GM19193 (cell line): Measurements from ENCODE around the gene HOXB5.

Experiments
- POLR2A ChIP-seq: IDR thresholded peaks from 4 replicates; pipeline ENCODE4 v1.6.1; 2011; ENCODE audit not compliant: insufficient read depth, insufficient read length; ENCODE audit errors: extremely low read depth

HOXB5 gene

DNA sequence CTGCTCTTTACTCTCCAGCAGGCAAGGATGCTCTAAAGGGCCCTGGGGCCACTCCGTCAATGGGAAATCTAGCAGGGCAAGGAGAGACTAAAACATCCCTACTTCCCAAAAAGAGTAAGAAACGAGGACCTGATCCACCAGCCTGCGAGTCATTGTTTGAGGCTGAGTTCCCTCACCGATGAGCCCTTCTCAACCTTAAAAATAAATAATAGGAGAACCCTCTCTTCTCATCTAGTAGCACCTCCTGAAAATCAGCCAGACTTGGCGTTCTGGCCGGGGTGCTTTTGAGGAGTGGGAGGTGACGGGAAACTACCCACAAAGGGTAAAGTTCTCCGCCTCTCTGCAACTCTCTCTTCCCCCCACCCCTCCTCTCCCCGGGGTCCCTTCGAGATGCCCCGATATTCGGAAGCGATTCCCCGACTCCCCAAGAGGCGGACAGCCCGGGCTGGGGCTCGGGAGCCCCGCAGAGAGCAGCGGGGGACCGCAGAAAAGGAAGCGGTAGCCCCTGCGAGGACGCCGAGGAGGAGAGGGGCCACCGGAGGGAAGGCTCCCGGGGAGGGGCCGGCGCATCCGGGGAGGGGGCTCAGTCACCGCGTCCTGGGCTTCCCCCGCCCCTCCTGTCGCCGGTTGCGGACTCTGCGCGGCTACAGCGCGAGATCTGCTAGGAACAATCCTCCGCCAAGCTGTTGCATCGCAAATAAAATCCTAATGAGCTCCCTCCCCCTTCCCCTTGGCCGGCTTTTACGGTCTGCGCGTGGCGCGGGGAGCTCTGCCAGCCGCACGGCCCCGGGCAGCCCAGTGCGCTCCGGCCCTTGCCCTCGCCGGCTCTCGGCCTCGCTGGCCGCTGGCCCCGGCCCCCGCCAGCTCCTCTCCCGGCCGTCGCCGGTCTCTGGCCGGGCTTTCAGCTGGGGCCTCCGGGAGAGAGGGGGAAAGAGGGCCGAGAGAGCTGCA is 31.2 kb upstream of the HOXB5 start:
- TF ChIP-seq POLR2A: no peak

DNA sequence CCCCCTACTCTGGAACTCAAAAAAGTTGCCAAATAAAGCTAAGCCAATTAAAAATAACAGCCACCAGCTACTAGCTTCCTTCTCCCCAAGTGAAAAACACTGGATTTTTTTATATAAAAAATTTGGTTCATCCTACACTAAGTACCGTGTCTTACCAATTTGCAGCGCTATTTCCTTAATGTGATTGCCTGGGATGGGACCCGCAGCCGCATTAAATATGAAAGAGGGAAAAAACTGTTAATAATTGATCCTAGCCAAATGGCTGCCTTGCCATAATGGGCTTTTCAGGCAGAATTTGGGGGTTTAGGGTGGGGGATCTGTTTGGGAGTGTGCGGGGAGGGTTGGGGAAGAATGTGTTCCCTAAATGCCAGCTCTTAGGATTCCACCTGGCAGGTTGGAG is 30.5 kb upstream of the HOXB5 start:
- TF ChIP-seq POLR2A: no peak

DNA sequence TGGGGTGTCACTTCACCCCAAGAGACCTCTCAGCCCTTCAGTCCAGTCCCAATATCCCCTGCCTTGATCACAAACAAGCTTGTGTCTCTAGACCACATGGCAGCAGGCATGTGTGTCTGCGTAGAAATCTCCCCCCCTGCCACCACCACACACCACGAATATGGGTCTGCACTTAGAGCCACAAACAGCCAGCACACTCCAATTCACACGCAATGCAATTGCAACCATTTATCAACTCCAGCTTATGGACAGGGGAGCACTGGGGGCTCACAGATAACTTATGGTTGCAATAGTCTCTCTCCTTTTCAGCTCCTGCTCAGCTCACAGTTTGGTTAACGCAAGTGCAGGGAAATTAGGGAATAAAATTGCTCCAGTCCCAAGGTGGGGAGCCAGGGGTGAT is 30.0 kb upstream of the HOXB5 start:
- no peak for TF ChIP-seq POLR2A

DNA sequence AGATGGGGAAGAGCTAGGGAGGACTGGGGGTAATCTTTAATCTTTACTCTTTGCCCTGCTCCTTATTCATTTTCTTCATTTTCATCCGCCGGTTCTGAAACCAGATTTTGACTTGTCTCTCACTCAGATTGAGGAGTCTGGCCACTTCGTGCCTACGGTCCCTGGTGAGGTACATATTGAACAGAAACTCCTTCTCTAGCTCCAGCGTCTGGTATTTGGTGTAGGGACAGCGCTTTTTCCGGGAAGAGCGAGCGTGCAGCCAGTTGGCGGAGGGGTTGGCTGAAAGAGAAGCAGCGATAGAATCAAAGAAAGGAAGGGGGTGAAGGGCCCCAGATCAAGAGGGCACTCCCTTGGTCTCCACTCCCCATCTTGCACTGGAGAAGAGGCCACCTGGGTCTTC is 29.3 kb upstream of the HOXB5 start:
- no peak for TF ChIP-seq POLR2A

DNA sequence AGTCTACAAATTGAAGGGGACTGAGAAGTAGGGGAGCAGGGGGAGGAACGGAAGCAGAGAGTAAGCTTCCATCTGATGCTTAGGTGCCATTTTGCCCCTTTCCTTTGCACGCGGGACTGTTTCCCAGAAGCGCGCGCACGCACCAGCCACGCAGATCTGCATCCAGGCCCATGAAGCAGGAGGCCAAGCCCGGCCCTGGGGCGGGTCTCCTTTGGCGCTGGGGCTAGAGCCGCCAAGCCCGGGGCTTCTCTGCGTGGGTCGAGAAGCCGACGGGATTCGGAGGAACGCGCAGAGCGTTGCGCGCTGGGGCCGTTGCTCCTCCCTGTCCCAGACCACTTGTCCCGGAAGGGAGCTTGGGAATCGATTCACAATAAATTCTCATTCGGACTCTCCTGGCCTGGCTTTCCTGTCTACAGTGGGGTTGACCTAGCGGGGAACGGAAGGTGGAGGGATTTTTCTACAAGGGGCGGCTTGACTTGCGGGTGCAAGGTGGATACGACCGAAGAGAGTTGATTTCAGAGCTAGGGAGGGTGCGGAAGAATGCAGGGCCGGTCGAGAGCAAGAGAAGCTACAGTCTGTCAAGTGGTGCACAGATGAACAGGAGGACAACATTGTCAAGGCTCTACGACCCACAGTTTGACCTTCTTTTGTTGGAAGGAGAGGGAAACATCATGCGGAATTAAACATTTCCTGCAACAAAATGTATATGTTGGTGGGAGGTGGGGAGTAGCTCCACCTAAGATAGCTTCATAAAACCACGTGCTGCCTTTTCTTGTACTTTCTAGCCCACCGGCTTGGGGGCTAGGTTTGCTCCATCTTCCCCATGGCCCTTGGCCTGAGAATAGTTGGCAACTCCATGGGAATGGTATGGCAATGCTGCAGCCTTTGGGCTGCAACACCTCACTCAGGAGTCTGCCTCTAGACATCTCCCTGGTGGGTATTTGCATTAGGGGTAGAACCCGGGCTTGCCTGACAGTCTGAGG is 28.1 kb upstream of the HOXB5 start:
- TF ChIP-seq POLR2A: no peak

DNA sequence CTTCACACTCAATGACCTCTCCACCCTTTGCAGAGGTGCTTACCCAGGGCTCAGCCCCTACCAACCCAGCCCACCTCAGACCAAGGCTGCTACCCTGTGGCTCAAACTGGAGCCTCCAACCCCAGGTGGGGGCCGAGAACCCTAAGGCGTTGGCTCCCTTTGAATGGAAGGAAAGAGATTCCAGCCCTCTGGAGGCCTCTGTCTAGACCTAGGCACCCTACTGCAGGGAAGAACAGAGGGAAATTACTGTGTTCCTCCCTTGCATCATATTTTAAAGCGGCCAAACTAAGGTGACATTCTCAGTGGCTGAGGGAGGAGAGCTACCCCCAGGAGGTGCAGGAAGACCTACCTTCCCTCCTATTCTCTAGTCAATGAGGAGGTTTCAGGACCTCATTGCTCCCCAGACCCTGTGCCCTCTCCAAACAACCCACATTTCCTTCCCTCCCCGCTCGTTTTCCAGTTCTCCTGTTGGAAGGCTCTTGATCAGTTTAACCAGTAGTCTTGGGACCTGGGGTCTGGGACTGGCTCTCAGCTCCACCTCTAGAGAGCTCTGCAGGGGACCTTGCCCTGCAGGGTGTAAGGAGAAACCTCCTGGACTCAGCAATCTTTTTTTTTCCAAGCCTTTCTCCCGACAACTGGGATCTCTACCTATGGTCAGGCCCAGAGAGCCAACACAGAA is 27.0 kb upstream of the HOXB5 start:
- no peak for TF ChIP-seq POLR2A

DNA sequence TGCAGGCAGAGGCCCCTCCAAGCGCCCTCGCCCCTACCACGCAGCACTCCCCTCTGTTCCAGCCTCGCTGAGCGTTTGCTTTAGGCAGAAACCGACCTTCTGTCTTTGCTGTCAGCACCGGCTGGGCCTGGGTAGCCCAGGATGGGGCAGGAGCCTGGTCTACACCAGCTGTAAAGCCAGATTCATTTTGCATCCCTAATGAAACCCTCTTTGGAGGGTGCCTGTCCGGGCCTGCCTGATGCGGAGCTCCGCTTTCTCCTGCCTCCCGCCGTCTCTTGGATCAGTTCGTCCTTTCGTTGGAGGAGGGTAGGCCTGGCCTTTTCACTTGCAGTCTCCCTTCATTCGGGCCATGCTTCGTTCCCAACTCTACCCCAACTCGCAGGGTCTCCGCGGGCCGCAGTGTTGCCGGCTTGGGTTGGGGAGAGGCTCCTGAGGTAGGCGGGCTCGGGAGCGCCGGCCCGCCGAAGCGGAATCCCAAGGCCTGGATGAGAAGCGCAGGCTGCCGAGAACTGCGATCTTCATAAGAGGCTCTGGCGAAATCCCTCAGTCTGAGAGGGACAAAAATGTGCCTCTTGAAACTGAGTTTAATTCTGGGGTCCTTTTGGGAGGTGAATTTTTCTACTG is 26.4 kb upstream of the HOXB5 start:
- TF ChIP-seq POLR2A: no peak

DNA sequence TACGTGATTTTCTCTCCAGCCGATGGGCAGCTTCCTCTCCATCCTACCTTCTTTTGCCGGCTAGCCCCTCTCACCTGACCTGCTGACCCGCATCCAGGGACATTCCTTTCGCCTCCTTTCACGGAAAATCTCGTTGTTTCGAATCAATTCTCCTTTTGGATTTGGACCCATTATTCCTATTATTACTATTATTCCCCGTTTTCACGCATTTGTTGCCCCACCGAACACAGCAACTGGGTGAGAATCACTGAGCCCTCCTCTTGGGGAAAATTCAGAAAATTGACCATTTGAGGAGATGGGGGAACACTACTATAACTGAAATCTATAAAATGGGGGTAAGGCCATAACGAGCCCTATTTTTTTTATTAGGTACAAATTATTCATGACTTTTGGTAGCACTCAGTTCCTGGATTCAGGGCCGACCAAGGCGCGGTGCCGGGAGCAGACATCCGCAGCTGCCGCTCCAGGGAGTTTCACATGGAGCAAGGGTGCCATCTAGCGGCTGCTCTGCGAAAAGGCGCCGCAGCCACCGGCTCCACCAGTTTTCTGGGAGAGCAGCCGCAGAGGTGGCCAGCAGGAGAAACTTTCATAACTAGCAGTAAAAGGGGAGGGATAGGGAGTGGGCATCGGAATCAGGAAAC is 24.8 kb upstream of the HOXB5 start:
- TF ChIP-seq POLR2A: no peak

DNA sequence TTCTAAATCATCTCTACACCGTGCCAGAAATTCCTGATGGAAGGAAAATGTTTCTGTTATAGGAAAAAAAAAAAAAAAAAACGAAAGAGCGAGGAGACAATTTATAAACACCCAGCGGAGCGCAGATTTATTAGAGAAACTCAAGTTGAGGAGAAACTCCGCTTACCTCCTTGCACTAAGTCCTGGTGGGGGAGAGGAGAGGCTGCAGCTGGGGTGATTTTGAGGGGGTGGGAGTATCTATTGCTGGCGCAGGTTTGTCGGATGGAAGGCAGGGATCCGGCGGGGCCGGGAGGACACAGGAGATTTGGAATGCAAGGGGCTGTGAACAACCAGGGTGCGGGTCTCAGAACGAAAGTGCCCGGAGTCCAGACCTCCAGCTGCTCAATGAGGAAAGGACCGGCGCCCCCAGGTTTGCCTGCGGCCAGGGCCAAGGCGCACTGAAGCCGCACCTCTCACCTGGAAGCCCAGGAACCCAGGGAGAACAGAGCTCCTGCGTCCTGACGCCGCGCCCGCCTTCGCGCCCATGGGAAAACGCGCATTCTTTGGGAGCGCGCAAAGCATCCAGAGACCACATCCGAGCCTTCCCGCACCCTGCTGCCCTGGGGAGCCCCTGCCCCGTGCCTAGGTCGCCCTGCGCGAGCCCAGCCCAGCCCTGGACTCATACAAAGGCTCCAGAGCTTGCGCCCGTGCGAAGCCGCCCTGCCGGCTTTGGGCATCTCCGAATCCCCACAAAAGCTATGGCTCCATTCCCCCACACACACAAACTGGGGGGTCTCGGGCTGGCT is 24.1 kb upstream of the HOXB5 start:
- no peak for TF ChIP-seq POLR2A

DNA sequence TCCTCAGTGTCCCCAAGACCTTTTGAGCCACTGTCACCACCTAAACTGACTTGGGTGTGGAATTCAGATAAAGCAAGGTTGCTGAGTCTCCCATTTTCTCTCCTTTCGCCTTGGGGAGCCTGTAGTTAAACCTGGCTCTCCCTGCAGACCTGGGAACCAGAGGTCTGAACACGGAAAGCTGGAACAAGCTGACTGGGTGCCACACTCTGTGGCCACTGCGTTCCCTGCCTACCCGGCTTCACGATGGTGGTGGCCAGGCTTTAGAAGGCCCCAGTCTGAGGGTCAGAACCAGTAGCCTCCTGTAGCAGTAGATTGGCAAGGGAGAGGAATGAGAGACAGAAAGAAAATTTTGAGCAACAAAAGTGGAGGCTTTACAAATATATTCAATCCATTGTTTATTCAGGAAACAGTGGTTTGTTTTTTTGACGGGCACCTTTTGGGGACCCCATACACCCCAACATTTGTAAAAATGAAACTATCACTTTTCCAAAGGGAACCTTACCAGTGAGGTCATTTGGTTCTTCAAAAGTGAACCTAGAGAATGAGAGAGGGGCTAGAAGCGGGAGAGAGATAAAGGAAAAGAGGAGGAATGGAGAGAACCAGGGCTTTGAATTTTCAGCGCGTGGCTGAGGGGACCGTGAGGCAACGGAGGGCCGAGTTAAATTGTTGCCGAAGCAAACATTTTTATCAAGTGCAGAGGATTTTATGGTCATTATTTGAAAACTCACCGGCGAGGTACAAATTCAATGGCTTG is 23.3 kb upstream of the HOXB5 start:
- no peak for TF ChIP-seq POLR2A

DNA sequence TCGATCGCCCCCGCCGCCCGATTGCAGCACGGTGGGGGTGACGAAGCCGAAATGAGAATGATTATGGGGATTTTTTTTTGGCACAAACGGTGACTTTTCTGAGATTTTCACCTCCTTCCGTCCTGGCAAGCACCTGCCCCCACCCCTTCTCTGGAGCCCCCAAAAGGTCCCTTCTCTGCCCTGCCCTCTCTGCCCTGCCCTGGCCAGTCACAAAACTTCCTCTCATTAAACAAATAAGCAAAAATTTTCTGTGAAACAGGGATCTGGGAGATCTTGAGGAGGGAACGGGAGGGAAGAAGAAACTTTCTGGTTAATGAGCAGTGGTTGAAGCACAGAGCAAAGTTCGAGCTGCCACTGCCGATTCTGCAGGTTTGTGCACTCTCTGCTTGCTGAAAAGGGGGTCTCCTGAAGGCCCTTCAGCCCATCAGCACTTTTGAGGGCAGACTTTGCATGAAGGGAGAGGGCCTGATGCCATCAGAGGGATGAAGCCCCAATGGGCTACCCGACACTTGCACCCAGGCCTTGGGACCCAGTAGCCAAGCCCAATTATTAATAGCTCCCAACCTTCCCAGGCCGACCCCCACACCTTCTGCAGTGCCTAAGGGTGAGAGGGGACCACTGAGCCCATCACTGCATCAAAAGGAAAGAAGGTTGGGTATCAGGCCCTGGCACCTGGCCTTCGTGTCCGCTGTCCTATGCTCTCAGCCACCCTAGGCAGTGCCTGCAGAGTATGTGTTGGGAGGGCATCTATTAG is 22.6 kb upstream of the HOXB5 start:
- no peak for TF ChIP-seq POLR2A
